Cardiac muscle cell (in vitro differentiated cells and primary cell): ENCODE results near the gene GRPEL1. TPM values are rescaled to one million over a fixed set of nuclear protein-coding genes. Genes with fewer than 3 reads are reported as not detected.

Source experiments
- DNase-seq, 2 donors: peaks; one replicate each; pipeline versions ENCODE4 v3.0.0 to v3.0.0-alpha.2; 2010 to 2017; ENCODE audit warnings: low read depth in 1 of 2, low spot score in 1 of 2
- H3K27ac ChIP-seq: fragments of 200-600 bp; sonication (generic); 2 replicates; pipeline ENCODE4 v1.5.1; 2016
- H3K27me3 ChIP-seq: fragments of 200-600 bp; sonication (generic); 2 replicates; pipeline ENCODE4 v1.6.0; 2016; ENCODE audit warnings: control low read depth
- H3K36me3 ChIP-seq: fragments of 200-600 bp; sonication (generic); 2 replicates; pipeline ENCODE4 v1.5.1; 2016; ENCODE audit warnings: control low read depth
- H3K4me1 ChIP-seq: fragments of 200-600 bp; sonication (generic); 2 replicates; pipeline ENCODE4 v1.8.1; 2017; ENCODE audit warnings: low read depth, mild to moderate bottlenecking, mixed run types
- H3K4me3 ChIP-seq: fragments of 200-600 bp; sonication (generic); 2 replicates; pipeline ENCODE4 v1.5.1; 2016; ENCODE audit warnings: mild to moderate bottlenecking
- H3K9me3 ChIP-seq: fragments of 200-600 bp; sonication (generic); 2 replicates; pipeline ENCODE4 v1.5.1; 2017; ENCODE audit warnings: low read depth, mild to moderate bottlenecking, control low read depth
- CTCF ChIP-seq: IDR thresholded peaks from 2 replicates; pipeline ENCODE4 v1.5.1; 2012; ENCODE audit warnings: low read depth, mild to moderate bottlenecking, low read length
- polyA plus RNA-seq: library from polyadenylated mRNA; unstranded; fragments of >200 nt; fragmentation: Nextera tagmentation; extraction: Ambion mirVana; gene quantifications from 2 replicates; pipeline ENCODE4 v1.2.1, GENCODE V29; 2016
- total RNA-seq: library from RNA; depleted of rRNA; stranded (reverse); fragments of >200 nt; gene quantifications from 2 replicates; pipeline ENCODE4 v1.2.3, GENCODE V29; 2016

The GRPEL1 gene
- total and polyA plus RNA-seq, 2 experiments from 2014 or later = 21.2 to 57.8 TPM

- Histone ChIP-seq H3K36me3 (no peaks in the 10 kb centered on the region), H3K9me3 (no peaks in the 10 kb centered on the region), H3K27ac (no peak overlapping the region), H3K4me3 (no peak overlapping the region), H3K27me3 (peaks cover 1% of the 10 kb centered on the region), H3K4me1 (peaks cover 7% of the 10 kb centered on the region)
- DNase-seq = no peak
- no peak for TF ChIP-seq CTCF
Measured at GRCh38 chr4:7078025-7078424, 10.2 kb upstream of the GRPEL1 start.

GRCh38 chr4:7077371-7077770, 9.5 kb upstream of the GRPEL1 start:
- Histone ChIP-seq H3K27ac (no peak overlapping the region), H3K4me1 (peaks cover 7% of the 10 kb centered on the region), H3K9me3 (no peaks in the 10 kb centered on the region), H3K4me3 (no peak overlapping the region), H3K27me3 (no peaks in the 10 kb centered on the region), H3K36me3 (no peaks in the 10 kb centered on the region)
- DNase-seq = no peak
- no peak for TF ChIP-seq CTCF

DNA sequence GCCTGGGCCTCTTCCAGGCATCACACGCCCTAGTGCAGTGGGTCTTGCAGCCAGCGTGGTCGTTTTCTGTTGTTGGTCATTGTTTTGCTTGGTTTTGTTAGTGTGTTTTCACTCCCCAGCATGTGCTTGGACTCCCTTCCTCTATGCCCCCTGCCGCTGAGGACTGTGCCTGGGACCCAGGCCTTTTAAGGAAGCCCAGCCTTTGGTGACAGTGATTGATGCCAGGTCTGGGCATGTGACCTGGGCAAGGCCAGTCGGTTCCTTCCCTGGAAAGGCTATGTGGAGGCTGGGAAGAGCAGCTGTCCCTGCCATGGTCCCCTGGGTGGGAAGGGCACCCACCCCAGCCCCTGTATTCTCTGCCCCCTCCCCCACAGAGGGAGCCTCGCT, 8.8 kb upstream of the GRPEL1 start:
- Histone ChIP-seq H3K36me3 (no peaks in the 10 kb centered on the region), H3K4me1 (peaks cover 1% of the 10 kb centered on the region), H3K4me3 (no peak overlapping the region), H3K27ac (no peak overlapping the region), H3K27me3 (no peaks in the 10 kb centered on the region), H3K9me3 (no peaks in the 10 kb centered on the region)
- DNase-seq = no peak
- TF ChIP-seq CTCF = no peak

DNA sequence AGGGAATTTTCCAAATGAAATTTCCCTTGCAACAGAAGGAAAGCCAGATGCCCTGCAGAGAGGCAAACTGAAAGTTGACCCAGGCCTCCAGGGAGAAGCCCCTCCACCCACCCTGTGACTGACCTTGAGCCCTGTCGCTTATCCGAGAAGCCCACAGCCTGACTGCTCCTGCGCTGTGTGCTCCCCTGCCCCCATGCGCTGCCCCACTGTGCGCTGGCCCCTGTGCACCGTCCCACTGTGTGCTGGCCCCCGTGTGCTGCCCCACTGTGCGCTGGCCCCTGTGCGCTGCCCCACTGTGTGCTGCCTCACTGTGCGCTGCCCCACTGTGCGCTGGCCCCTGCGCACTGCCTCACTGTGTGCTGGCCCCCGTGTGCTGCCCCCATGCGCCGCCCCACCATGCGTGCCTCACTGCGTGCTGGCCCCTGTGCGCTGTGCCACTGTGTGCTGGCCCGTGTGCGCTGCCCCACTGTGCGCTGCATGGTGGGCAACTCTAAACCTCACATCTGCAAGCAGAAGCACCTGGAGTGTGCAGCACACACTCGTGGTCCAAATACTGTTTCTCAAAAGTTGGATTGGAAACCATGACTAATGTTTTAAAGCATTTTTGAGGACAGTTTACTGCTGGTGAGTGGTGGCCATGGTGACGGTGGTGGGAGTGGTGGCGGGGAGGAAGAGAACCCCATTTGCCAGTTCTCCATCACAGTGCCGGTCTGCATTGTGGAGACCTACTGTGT, 8.3 kb upstream of the GRPEL1 start:
- H3K4me3 ChIP-seq = no peak overlapping the region
- no peaks in the 10 kb centered on the region for H3K4me1 ChIP-seq
- no peaks in the 10 kb centered on the region for H3K36me3 ChIP-seq
- no peak for TF ChIP-seq CTCF
- H3K27me3 ChIP-seq = no peaks in the 10 kb centered on the region
- H3K9me3 ChIP-seq = no peaks in the 10 kb centered on the region
- DNase-seq = peak in 1 of 2 donors; percentile 12
- H3K27ac ChIP-seq = no peak overlapping the region

DNA sequence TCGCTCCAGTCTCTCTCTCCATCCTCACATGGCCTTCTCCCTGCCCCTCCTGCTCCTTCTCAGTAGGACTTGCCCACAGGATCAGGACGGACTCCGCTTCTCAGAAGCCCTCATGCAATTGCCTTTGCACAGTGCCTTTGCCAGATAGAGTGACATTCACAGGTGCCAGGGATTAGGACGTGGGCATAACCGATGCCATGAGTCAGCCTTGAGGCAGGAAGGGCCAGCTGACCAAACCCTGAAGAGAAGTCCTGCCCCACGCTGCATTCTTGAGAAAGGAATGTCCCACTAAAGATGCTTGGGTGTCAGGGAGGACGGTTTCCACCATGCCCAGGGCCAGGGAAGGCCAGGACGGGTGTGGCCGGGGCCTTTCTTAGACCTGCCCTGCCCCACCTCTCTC, 6.6 kb upstream of the GRPEL1 start:
- DNase-seq = no peak
- TF ChIP-seq CTCF = no peak
- Histone ChIP-seq H3K27me3 (no peaks in the 10 kb centered on the region), H3K27ac (no peak overlapping the region), H3K4me1 (no peaks in the 10 kb centered on the region), H3K9me3 (no peaks in the 10 kb centered on the region), H3K4me3 (no peak overlapping the region), H3K36me3 (no peaks in the 10 kb centered on the region)
